Central memory CD4-positive, alpha-beta T cell (primary cell): Measurements from ENCODE around the gene DCDC2C.
"Not testable (repeated sequence)": the region's sequence is repeated elsewhere in the genome, so short reads cannot be mapped to it uniquely, and the experiment has no call there.

Experiments used
- DNase-seq: peaks from one replicate; pipeline ENCODE4 v3.0.0; 2022
- total RNA-seq, 3 experiments: gene quantifications; one replicate each; lab custom pipeline; 2026; lab: John Stamatoyannopoulos, UW

Gene DCDC2C
- 0 reads per million in 3 experiments for total RNA-seq

- no peak for DNase-seq
These were observed at the start of gene DCDC2C for GRCh38 chr2:3703236-3703756. DCDC2C (plus strand) TSS chr2:3703575; CDS start chr2:3703752, 177 bp downstream.

GRCh38 chr2:3654011-3654410 is 49.4 kb upstream of the DCDC2C start:
- DNase-seq, result no peak

- no peak for DNase-seq
These were observed 48.7 kb upstream of the DCDC2C start for GRCh38 chr2:3654531-3655225.

GRCh38 chr2:3655871-3656761 is 47.3 kb upstream of the DCDC2C start:
- DNase-seq, result no peak

GRCh38 chr2:3656762-3657721 is 46.3 kb upstream of the DCDC2C start:
- DNase-seq, result no peak

GRCh38 chr2:3657881-3658280 is 45.5 kb upstream of the DCDC2C start, which contains the start of gene ALLC:
ALLC (plus strand) TSS chr2:3658200; CDS start chr2:3671158, 12,958 bp downstream.
- no peak for DNase-seq

- no peak for DNase-seq
These were observed 43.6 kb upstream of the DCDC2C start for GRCh38 chr2:3659447-3660432.

GRCh38 chr2:3660640-3661039 is 42.7 kb upstream of the DCDC2C start:
- not testable (repeated sequence) for DNase-seq

- no peak for DNase-seq
These were observed 42.2 kb upstream of the DCDC2C start for GRCh38 chr2:3661149-3661660.

GRCh38 chr2:3662239-3662638 is 41.1 kb upstream of the DCDC2C start:
- DNase-seq, result no peak

- DNase-seq, result no peak
These were observed 39.3 kb upstream of the DCDC2C start for GRCh38 chr2:3664118-3664517.

- no peak for DNase-seq
These were observed 38.5 kb upstream of the DCDC2C start for GRCh38 chr2:3664925-3665324.

- no peak for DNase-seq
These were observed 37.3 kb upstream of the DCDC2C start for GRCh38 chr2:3665886-3666612.

GRCh38 chr2:3666613-3666975 is 36.8 kb upstream of the DCDC2C start:
- DNase-seq, result no peak

- DNase-seq, result no peak
These were observed 36.2 kb upstream of the DCDC2C start for GRCh38 chr2:3667151-3667631.

- no peak for DNase-seq
These were observed 33.7 kb upstream of the DCDC2C start for GRCh38 chr2:3669656-3670055.

GRCh38 chr2:3670376-3670775 is 33.0 kb upstream of the DCDC2C start:
- no peak for DNase-seq

GRCh38 chr2:3670941-3671340 is 32.4 kb upstream of the DCDC2C start:
- no peak for DNase-seq

GRCh38 chr2:3672861-3673678 is 30.3 kb upstream of the DCDC2C start:
- DNase-seq, result no peak
